Amygdala (tissue), 56 donors: ENCODE measurements around the gene DNASE1.
"Not testable (repeated sequence)": the region's sequence is repeated elsewhere in the genome, so short reads cannot be mapped to it uniquely, and the experiment has no call there.

Source experiments
- DNase-seq, 56 donors: peaks; one replicate each; lab custom pipeline; 2025; lab: John Stamatoyannopoulos, UW

DNASE1 gene, protein sequence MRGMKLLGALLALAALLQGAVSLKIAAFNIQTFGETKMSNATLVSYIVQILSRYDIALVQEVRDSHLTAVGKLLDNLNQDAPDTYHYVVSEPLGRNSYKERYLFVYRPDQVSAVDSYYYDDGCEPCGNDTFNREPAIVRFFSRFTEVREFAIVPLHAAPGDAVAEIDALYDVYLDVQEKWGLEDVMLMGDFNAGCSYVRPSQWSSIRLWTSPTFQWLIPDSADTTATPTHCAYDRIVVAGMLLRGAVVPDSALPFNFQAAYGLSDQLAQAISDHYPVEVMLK

DNA sequence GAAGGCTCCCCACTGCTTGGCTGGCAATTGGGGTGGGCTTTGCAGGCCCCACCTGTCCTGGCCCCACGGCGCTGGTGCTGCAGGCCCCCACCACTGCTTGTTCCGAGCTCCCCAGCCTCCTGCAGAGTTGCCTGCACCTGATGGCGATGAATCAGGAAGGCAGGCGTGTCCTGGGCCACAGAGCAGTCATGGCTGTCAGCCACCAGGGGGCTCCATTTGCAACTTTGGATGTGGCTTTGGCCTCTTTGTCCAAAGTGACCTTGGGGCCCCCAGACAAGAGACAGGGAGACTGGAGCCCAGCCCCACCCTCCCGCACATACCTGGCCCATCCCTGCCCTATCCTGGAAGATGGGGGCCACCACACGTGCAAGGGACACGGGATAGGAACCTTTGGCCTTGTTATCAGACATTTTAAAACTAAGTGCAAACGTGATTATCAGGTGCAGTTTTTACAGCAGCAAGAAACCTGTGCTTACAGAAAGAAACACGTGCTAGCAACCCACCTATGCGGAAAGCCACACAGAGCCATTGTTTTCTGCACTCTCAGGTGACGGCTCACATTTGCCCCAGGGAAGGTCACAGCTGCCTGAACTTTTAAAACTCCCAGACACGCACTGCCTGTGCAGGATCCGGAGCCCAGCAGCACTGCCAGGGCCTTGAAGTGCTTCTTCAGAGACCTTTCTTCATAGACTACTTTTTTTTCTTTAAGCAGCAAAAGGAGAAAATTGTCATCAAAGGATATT is at the start of gene DNASE1:
Gene DNASE1, plus strand, starts transcription at position 443 of the 743 bp plus-strand sequence. CDS start 683 bp downstream, outside the sequence.
- DNase-seq, result peak in 15 of 56 donors; percentile 4 to 42 (median 16)

DNA sequence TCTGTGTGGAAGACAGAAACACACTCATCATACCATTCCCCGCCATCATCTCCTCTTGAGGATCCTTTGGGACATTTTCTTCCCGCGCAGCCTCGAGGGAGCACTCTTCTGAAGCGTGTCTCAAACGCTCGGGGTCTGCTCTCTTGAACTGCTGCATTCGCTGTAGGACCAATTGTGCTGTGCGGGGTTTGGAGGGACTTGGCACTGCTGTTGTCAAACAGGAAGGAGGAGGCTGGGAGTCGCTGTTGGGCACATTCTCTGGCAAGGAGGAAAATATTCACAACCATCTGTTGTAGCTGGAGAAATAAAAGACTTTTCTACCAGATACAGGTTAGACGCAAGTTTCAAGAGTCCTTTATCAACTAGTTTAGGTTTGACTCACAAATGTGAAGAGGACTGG is 48.0 kb upstream of the DNASE1 start:
- DNase-seq, result no peak

DNA sequence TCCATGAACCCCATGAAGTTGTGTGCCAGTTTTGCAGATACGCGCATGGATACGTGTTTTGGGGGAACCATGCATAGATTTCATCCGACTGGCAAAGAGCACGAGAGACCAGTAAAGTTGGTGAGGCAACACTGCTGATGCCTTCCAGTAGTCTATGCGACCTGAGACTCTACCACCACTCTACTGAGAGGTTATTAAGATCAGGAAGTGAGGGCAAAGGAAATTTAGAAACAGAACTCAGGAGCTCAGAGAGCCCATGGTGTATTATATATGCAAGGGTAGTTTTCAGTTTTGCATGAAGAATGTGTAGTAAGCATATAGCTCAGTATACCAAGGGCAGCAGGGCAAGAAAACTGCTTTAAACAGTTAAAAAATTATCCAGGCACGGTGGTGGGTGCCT is 47.3 kb upstream of the DNASE1 start:
- DNase-seq, result no peak

DNA sequence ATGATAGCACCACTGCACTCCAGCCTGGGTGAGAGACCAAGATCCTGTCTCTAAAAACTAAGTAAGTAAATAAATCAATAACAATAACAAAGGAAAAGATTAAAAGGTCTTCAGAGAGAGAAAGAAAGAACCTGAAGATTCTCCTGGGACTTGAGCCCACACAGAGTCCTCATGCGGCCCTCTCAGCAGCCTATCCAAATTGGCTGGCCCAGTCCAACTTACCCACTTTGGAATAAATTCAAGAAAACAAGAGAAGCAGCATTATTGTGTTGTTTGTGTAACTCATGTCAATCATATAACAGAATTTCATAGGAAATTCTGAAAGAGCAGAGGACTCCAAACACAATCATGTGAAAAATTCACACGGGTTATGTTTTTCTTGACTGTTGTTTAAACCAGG is 46.9 kb upstream of the DNASE1 start:
- DNase-seq, result no peak

DNA sequence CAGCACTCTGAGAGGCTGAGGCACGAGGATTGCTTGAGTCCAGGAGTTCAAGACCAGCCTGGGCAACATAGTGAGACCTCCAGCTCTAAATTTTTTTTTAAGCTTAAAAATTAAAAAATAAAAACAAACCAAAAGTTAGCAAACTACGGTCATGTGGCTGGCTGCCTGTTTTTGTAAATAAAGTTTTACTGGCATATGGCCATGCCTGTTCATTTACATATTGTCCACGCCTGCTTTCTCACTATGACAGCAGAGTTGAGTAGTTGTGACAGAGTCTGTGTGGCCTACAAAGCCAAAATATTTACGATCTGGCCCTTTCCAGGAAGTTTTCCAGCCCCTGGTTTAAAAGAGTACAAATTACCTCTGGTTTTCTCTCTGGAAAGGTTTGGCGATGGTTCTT is 46.4 kb upstream of the DNASE1 start:
- DNase-seq, result no peak

DNA sequence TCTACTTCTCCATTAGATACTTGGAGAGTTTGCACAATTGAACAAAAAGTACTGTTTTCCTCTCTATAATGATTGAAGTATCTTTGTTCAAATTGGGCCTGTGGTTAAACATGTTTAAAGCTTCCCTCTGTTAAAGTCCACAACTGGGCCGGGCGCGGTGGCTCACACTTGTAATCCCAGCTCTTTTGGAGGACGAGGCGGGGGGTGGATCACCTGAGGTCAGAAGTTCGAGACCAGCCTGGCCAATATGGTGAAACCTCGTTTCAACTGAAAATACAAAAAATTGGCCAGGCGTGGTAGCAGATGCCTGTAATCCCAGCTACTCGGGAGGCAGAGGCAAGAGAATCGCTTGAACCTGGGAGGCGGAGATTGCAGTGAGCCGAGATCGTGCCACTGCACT is 45.5 kb upstream of the DNASE1 start:
- DNase-seq, result not testable (repeated sequence)

DNA sequence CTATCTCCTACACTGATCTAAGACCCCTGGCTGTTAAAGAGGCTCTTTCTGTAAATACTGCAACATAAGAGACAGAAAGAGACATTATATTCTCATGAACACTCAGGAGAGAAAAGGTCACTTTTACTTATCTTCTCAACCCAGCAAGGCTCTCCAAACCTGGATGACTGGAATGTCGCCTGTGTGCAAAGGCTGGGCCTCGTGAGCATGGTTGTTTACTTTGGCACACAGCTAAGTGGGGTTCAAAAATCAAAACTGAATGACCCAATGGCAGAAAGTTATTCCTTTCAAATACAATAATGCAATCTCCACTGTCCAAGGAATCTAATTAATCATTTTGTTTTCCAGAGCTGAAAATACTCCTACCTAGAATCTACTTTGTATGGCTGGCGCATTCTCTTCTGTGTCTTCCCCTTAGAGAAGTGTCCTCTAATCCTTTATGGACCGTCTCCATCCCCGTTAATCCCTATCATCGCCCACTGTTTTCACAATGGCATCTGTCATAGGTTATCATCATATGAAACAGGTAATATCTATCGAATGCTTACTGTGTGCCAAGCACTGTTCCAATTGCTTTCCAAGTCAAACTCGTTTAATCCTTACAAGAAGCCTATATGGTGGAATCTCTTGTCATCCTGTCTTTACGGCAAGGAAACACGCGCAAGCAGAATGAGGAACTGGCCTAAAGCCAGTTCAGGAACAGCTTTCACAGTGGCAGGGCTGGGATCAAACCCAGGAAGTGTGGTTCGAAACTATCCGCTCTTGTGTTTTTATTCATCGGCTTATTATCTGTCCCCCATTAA is 44.4 kb upstream of the DNASE1 start:
- DNase-seq, result no peak

DNA sequence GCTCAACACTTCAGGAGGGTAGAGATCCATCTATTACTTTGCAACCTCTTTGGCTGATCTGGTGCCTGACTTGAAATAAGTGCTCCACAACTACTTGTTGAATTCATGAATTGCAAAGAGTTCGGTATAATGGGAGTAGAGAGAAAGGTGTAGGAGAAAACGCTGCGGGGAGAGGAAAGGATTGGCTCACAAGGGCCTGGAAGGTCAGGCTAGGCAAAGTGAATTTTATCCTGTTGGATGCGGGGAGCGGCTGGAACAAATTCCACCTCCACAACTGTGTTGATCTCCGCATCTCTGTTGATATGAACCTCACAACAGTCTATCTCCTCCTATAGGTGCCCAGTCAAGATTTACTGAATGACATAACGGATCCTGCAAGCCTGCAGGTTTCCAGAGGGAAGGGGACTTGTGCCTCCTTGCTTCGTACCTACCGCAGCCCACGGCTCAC is 43.8 kb upstream of the DNASE1 start:
- no peak for DNase-seq

DNA sequence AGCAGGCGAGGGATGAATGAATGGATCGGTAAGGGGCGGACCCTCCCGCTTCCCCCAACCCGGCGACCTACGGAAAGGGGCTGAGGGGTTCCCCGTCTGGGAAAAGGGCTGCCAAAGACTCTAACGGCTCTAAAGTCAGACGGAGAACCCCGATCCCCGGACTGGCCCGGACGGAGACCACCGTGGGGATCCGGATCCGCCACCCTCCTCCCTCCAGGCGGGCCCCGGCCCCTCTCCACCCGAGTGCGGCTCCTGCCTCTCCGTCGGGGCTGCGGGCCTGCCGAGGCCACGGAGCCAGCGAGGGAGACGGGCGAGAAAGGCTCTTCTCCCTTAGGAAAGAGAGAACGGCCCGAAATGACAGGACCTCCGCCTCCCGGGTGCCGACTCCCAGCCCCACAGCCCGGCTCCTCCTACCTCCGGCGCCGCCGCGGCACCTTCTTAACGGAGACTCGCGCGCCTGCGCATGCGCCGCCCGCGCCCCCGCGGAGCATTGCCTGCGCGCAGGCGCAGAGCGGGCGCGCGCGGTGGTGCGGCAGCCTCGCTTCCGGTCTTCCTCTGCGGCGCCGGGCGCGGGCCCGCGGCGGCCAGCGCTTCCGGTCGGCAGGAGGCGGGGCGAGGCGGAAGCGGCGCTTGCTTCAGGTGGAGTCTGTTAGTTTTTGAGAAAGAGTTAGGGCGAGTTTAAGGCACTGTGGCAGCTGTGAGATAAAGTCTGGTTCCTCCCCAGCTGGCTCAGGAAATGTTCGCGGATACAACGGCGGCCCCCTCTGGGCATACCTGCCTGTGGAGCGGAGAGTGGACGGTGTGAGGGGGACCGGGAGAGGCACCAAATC is 43.1 kb upstream of the DNASE1 start, which contains the start of gene SLX4:
Gene SLX4, minus strand, starts transcription at position 461 of the 830 bp plus-strand sequence. CDS start 2,642 bp downstream, outside the sequence.
- DNase-seq, result peak in 55 of 56 donors; percentile 17 to 89 (median 69)

DNA sequence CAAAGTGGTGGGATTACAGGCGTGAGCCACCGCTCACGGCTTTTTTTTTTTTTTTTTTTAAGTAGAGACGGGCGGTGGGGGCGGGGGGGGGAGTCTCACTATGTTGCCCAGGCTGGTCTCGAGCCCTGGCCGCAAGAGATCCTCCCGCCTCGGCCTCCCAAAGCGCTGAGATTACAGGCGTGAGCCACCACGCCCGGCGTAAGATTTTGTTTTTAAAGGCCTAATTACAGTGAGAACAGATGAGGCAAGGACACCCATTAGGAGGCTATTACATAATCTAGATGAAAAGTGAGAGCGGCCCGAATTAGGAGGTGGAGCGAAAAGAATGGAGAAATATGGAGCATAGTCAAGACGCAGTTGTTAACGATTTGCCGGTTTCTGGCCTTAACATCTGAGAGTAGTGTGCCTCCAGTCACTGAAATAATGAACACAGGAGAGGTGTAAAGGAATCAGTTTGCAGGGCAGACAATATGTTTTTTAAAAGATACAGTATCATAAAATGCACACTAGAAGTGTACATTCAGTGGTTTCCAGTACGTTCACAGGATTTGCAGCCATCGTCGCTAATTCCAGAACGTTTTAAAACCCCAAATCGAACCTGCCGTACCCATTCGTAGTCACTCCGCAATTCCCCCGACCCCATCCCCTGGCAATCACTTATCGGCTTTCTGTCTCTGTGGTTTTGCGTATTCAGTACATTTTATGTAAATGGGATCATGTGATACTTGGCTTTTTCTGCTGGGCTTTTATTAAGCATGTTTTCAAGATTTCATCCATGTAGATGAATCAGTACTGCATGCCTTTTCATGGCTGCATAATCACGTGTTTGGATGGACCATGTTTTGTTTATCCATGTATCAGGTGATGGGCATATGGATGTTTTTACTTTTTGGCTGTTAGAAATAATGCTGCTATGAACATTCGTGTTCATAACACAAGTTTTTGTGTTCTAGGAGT is 41.7 kb upstream of the DNASE1 start:
- DNase-seq, result no peak

DNA sequence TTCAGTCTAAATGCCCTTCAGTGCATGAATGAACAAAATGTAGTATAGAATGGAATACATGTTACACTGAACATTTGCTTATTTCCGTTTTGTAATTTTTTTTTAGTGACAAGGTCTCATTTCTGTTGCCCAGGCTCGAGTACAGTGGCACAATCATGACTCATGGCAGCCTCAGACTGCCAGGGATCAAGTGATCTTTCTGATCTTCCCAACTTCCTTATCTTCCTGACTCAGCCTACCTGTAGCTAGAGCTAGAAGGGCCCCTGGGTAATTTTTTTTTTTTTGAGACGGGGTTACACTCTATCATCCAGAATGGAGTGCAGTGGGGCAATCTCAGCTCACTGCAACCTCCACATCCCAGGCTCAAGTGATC is 35.7 kb upstream of the DNASE1 start:
- no peak for DNase-seq

DNA sequence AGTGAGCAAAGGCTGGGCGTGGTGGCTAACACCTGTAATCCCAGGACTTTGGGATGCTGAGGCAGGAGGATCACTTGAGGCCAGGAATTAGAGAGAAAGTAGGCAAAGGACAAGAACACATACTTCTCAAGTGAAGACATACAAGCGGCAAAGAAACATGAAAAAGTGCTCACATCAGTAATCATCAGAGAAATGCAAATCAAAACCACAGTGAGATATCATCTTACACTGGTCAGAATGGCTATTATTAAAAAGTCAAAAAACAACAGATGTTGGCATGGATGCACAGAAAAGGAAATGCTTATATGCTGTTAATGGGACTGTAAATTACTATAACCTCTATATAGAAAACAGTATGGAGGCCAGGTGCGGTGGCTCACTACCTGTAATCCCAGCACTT is 30.8 kb upstream of the DNASE1 start:
- no peak for DNase-seq

DNA sequence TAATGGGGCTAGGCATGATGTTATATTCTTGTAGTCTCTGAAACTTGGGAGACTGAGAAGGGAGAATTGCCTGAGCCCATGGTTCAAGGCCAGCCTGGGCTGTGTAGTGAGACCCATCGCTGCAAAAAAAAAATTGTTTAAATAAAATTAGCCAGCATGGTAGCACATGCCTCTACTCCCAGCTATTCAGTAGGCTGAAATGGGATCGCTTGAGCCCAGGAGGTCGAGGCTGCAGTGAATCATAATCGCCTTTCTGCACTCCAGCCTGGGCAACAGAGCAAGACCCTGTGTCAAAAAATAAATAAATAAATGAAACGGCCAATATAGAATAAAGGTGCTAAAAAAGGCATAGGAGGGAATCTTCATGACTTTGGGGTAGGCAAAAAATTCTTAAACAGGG is 29.2 kb upstream of the DNASE1 start:
- no peak for DNase-seq

DNA sequence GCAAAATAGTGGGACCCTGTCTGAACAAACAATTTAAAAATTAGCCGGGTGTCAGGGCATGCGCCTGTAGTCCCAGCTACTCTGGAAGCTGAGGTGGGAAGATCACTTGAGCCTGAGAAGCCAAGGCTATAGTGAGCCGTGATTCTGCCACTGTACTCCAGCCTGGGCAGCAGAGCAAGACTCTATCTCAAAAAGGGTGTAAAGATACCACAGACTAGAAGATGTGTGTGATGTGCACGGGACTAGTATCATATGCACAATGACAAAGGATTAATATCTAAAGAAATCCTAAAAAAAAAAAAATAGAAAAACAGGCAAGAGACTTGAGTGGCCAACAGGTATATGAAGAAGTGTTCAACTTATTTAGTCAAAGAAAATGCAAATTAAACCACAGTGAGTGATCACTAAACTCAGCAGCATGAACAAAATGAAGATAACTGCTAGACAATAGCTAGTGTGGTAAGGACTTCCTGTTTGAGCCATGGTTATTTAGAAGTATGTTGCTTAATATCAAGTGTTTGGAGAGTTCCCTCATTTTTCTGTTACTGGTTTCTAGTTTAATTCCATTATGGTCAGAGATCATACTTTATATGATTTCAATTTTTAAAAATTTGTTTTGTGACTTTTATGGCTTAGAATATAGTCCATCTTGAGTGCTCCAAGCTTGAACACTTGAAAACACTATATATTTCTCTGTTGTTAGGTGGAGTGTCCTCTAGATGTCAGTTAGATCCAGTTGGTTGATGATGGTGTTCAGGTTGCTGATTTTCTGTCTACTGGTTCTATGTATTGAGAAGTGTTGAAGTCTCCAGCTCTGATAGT is 28.4 kb upstream of the DNASE1 start:
- DNase-seq, result no peak

DNA sequence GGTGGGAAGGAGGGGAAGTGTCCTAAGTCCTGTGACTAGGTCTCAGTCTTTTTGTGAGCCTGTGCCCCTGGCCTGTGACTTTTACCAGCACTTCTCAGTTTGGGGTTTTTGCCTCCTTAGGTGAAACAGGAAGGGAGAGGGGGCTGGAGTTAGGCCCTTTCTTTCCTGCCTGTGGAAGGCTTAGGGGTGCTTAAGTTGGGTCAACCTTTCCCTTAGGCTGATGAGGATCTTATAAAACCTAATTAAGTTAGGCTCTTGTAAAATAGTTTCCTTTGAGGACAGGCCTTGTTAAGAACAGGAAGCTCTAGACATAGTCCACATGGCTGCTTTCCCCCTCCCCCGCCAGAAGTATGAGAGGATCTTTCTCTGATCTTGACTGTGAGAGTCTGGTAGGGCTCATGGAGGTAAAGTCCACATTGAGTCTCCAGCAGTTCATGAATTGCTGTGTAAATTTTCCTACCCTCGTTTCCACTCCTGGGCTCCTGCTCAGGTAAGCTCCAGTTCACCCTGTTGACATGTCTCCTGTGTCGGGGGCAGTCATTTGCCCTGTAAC is 17.0 kb upstream of the DNASE1 start:
- no peak for DNase-seq

DNA sequence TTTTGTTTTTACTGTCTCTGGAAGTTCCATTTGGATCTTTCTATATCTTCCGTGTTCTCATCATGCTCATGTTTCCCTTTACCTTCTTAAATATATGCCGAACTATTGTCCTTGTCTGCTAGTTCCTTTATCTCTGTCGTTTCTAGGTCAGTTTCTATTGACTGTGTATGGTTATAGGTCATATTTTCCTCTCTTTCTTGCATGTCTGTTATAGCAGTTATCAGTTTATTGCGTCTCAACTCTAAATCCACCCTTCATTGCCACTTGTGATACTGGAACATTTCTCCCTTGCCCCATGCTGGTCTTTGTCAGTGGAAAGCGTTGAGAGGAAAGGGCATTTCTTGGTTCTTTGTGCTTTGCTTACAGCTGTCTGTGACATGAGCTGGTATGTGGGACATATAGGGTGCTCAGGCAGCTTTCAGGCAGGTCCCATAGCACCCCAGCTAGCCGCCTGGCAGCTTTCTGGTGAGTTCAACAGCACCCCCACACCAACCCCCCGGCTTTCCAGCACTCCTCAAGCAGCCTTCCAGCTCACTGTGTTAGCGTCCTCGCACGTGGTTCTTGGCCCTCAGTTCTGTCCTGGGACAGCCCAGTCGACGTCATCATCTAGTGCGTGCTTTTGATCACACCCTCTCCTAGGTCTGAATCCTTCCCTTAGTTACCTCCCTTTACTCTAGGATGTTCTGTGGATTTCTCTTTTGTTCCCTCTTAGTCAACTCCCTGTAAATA is 15.4 kb upstream of the DNASE1 start:
- no peak for DNase-seq

DNA sequence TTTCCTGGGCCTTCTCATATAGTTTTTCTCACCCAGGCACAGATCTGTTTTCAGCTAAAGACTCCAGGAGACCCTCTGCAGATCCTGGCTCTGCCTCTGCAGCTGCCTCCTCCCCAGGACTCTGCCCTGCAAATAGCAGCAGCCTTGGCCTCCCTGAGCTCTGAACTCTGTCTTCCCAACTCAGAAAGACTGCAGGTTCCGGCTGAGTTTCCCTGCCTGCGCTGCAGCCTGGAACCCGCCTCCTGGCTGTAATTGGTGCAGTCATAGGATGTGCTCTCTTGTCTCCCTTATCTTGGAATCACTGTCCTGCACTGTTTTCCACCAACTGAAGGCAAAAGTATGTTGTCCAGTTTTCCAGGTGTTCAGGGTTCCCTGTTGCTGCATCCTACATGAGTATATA is 14.3 kb upstream of the DNASE1 start:
- DNase-seq, result no peak
